Measurements from ENCODE around the gene MINDY4.

Gene MINDY4

DNA sequence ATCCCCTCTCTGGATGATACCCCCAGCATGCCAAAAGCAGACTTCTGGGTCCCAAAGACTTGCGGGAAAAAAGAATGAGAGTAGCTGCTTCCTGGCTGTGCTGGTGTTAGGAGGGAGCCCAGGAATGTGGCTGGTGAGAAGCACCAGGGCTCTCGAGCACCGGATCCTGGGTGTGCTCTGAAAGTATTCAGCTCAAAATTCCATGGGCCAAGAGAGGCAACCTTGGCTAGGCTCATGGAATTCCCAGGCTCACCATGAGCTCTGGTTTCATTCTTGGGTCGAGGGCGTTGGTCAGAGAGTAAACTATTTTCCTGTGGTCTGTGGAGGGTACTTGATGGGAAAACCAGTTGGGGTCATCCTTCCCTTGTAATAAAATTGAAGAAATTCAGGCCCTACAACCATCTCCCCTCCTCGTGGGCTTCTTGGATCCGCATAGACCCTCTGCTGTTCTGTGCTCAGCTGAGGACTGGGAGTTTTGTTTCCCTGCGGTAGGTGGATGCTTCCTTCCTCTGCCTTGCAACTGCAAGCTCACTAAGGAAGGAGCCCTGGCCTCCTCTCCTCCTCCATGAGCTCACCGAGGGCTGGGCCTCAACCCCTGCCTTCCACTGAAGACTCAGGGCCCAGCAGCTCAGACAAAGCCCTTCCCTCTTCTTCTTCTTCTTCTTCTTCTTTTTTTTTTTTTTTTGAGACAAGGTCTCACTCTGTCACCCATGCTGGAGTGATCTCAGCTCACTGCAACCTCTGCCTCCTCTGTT, 106.0 kb downstream of the MINDY4 start:
- DNase-seq (ENCODE audit: low read depth in 2 of 2) = no peak

DNA sequence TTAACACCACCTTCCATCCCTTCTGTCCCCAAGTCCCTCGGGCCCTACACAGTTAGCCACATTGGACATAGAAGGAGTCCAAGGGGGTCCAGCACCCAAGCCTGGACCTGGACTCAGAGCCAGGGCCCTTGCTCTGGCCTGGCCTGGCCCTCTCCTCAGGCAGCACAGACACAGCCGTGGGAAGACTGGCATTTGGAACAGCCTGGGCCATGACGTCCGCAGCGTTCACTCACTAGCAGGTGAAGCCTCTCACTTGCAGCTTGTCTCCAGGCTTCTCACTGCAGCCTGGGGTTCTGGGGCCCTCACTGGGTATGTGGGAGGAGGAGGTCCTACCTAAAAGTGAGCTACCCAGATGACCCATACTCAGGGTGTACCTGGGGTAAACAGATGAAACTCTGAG, 106.8 kb downstream of the MINDY4 start:
- DNase-seq (ENCODE audit: low read depth in 2 of 2) = no peak

DNA sequence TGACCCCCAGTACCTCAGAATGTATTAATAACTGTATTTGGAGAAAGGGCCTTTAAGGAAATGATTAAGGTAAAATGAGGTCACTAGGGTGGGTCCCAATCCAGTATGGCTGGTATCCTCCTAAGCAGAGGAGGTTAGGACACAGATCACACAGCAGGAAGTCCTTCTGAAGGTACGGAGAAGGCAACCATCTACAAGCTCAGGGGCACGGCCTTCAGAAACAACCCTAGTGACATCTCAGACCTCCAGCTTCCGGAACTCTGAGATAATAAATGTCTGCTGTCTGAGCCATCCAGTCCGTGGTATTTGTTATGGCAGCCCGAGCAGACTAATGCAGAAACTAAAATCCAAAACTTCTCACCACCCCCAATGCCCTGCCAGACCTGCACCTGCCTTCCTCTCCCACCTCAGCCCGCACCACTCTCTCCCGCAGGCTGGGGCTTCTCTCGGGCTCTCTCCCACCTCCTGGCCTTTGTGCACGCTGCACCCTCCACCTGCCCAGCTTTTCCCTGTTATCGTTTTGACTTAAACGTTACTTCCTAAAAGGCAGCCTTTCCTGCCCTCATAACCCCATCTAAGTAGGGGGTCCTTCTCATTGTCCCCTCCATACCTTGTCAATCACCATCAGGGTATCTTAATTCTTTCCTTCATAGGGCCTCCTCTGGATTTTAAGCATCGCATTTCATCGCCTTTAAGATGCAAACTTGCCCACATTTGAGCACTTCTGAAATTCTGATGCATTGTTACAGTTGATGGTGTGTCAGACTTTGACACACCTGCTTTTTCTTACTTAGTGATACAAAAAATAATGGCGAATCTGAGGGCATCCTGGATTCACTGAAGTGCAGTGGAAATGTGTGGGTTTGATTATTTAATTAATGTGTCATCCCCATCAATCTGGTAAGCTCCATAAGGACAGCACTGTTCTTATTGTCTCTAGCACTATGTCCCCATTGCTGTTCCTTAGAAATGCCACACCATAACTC, 108.2 kb downstream of the MINDY4 start:
- no peak for DNase-seq (ENCODE audit: low read depth in 2 of 2)

DNA sequence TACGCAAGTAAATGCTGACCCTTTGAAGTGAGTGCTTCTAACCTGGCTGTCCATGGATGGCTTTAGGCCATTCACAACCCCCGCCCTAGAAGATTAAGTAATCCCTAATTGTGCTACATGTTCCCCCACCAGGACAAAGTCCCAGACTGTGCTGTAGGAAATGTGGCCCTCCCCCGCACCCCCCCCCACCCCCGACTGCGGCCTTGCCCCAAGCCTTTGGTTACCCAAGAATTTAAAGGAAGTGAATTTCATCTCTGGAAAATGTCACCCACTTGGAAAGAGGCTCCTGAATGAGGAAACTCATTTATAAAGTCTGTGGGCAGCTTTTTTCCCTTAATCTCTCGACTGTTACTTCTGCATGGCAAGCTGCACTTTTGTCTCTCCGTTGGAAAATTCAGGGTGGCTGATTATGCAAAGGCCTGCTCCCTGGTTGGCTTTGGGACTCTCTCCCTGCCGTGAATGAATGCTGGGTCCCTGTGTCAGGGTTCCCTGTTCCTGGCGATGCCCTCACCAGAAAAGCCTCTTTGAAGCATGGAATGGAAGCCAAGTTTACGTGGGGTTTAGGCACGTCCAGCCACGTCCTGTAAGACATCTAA, 109.0 kb downstream of the MINDY4 start:
- DNase-seq (ENCODE audit: low read depth in 2 of 2) = no peak

DNA sequence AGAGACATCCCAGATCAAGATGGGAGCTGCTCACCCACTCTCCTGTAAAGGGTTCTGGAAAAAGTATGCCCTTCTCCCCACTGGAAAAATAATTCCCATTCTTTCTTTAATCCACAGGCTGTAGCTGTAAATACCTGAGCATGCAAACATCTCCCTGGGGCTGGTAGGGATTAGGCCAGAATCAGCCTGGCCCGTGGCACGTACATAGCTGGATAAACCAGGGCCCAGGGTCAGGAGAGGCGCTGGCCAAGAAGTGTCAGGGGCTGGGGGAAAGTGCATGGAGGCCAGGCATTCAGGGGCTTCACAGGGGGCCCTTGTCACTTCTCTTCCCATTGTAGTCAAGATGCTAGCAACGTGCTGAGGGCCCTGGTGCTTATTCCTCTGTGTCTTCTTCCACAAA, 109.7 kb downstream of the MINDY4 start:
- no peak for DNase-seq (ENCODE audit: low read depth in 2 of 2)

DNA sequence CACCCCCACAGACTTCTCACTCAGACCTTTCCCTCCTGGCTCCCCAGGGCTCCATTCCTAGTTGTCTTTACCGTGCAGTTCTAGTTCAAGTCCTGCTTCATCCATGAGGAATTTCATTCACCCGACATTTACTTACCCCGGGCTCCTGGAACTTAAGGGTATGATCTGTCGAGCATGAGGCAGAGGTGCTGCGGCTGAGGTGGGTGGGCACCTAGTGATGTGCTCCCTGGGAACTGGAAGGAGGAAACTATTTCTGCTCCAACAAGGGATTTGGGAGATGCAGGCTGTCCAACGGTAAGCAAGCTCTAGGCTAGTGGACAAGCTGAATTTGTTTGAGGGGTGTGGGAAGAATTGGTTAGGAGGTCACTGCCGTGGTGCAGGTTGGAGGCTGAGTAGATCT, 110.2 kb downstream of the MINDY4 start:
- no peak for DNase-seq (ENCODE audit: low read depth in 2 of 2)

GRCh38 chr7:30884881-30885280, 113.7 kb downstream of the MINDY4 start:
- DNase-seq (ENCODE audit: low read depth in 2 of 2) = no peak

DNA sequence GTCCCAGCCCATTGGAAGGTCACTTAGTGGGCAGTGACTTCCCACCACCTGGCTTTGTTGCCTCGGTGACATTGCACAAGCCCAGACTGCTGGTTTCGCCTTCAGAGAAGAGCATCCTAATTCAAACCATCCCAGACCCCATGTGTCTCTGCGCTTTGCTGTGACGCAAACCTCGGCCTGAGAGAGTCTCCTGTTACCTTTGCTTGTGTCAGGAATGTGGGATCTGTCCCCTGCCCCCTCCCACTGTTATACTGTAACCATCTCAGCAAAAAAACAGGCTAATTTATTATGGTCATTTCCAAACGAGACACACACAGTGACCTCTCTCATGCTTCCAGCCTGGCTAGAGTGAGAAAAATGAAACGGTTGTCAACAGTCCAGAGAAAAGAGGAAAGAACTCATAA, 115.4 kb downstream of the MINDY4 start:
- no peak for DNase-seq (ENCODE audit: low read depth in 2 of 2)

DNA sequence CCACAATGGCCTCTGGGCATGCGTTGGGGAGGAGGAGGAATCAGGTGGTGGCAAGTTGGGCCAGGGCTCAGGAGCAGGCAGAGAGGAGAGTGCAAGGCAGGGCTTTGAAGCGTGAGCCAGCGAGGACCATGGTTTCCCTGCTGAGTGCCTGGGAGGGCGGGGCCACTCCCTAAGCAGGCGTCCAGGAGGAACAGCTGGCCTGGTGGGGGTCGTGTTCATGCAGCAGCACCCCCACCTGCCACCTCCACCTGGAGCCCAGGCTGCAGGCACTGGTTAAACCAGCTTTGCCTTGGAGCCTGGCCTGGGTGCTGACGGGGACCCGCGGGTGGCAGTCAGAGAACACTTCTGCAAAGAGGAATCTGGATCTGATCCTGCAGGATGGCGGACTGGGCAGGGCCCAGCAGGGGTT, 116.3 kb downstream of the MINDY4 start:
- DNase-seq (ENCODE audit: low read depth in 2 of 2) = no peak

DNA sequence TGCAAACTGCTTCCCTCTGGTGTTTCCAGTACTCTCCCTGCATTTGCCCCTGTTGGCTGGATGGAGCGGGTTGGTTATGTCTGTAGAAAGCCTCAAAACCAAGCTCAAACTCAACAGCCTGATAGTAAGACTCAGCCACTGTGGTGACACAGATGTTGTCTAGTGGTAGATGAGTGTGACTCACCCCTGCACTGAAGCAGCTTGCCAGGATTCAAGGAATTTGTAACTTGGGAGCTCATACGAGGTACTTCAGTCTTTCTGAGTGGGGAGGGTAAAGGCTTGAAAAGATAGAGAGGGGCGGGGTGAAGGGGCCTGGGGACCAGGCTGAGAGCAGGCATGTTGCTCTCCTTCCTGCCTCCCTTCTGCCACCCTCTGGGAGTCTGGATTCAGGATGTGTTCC, 117.5 kb downstream of the MINDY4 start:
- DNase-seq (ENCODE audit: low read depth in 2 of 2) = no peak

GRCh38 chr7:30890226-30890625, 119.0 kb downstream of the MINDY4 start:
- DNase-seq (ENCODE audit: low read depth in 2 of 2) = no peak

DNA sequence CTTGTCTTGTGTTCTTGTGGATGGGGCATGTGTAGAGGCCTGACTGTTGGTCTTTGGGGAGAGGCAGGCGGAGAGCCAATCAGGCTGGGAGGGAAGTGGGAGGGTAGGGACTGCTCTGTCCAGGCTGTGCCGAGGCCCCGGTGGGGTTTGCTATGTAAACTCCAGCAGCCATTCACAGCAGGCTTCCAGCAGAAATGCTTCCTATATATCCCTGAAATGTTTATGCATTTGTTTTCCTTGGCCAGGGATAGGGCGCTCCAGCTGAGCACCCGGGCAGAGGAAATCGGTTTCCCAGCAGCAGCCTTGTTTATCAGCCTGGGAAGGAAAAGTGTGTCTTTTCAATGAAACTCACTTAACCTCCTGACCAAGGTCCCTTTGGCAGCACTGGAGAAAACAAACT, 122.1 kb downstream of the MINDY4 start:
- DNase-seq (ENCODE audit: low read depth in 2 of 2) = no peak

GRCh38 chr7:30894009-30894408, 122.8 kb downstream of the MINDY4 start:
- DNase-seq (ENCODE audit: low read depth in 2 of 2) = no peak

DNA sequence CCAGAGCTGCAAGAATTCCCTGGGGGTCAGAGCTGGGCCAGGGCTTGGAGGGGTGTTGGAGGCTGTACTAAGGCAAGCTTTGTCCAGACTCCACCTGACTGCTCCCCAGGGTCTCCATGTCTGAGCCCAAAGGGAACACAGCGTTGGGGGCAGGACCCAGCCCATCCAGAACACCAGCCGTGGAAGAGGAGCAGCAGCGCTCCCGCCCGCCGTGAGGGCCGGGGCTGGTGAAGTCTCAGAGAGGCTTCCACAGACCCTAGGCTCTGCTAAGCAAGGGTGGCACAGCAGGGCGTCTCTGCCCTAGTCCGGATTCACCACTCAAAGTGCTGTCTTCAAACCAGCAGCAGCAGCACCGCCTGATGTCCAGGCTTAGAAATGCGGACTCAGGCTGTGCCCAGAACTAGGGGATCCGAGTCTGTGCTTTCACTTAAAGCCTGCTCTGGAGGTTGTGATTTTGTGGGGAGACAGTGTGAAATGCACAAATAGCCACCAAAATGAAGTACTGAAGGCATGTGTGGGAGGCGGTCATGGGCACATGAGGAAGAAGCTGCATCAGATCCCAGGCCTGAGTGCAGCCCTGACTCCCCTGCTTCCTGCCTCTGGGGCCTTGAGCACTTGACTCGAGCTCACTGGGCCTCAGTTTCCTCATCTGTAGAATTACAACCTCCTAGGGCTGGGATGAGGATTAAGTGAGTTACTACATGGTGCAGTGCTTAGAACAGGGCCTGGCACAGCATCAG, 123.8 kb downstream of the MINDY4 start:
- DNase-seq (ENCODE audit: low read depth in 2 of 2) = no peak

DNA sequence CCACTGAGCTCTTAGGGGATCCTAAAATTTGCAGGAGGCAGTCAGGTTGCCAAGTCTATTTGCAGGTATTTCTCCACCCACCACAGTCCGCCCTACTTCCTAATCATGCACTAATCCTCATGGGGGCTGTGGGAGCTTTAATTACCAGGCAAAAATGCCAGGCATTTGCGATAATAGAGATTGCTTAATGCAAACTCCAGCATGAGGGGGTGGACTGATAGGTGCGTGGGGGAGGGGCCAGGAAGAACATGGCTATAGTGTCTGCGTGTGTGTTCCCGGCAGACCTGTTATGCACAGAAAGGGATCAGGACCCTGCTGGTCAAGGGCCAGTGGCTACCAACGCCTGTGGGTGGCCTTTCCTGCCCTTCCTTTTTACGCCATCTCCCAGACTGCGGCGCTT, 124.8 kb downstream of the MINDY4 start:
- DNase-seq (ENCODE audit: low read depth in 2 of 2) = no peak

GRCh38 chr7:30896783-30897637, 125.8 kb downstream of the MINDY4 start:
- no peak for DNase-seq (ENCODE audit: low read depth in 2 of 2)

DNA sequence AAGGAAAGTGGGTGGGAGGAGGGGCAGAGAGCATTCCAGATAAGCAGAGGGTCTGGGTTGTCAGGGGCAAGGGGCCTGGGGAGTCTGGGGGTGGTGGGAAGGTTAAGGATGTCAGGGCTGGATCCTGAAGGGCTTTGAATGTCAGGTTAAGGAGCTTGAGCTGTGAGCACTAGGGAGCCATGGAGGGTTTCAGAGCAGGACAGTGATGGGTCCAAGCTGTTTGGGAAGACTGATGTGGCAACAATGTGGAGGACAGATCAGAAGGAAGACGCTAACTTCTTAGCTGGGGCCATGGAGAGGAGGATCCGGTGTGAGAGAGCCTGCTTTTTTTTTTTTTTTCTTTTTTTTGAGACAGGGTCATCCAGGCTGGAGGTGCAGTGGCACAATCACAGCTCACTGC, 126.6 kb downstream of the MINDY4 start:
- no peak for DNase-seq (ENCODE audit: low read depth in 2 of 2)

DNA sequence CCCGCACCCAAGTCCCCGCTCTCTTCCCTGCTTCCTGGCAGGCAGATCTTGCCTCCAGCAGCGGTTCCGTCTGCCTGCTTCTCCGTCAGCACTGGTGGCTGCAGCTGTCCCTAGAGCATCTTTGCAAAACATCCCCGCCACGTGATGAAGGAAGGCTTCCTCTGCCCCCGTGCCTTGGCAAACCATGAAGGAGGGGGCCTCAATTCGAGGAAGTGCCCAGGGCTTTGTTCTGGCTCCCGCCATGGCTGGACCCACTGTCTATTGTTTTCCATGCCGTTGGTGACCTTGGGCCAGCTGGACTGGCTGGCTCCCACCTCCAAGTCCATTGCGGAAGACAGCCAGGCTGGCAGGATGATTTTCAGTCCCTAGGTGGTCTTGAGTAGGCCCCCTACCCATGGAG, 127.2 kb downstream of the MINDY4 start:
- DNase-seq (ENCODE audit: low read depth in 2 of 2) = no peak

GRCh38 chr7:30899066-30899465, 127.8 kb downstream of the MINDY4 start:
- DNase-seq (ENCODE audit: low read depth in 2 of 2) = no peak

DNA sequence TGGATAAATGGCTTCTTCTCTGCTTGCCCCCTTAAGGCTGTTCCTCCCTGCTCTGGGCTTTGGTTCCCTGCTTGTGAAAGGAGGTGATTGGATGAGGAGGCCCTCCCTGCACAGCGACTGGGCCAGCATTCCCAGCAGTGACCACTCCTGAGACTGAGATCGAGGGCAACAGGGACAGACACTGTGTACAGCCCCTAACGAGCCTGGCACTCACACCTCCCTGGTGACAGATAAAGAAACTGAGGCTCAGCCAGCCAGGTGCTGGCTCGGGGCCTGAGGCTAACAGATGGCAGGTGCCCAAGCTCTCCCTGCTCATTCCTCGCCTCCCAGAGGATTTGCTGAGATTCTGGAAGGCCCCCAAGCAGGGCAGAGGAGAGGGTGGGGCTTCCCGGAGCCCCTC, 128.4 kb downstream of the MINDY4 start:
- DNase-seq (ENCODE audit: low read depth in 2 of 2) = no peak

DNA sequence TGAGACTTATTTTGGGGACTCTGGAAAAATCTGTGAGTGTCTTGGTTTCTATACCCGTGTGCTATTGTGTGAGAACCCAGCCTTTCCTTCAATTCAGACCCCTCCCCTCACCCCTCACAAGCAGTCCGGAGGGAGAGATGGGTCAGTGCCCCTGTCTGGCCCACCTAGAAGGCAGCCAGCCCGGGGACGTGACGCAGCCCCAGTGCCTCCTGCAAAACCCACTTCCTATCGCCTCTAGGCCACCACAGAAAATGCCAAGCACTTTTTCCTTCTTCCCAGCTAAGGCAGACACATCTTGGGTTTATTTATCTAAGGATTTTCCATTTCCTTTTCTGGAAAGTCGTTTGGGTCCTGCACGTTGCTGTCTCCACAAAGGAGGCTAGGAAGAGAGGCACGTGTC, 128.8 kb downstream of the MINDY4 start:
- DNase-seq (ENCODE audit: low read depth in 2 of 2) = no peak
